ENCODE data around the gene UNKL. TPM values are rescaled to one million over a fixed set of nuclear protein-coding genes. Genes with fewer than 3 reads are reported as not detected.
"Not testable (repeated sequence)": the region's sequence is repeated elsewhere in the genome, so short reads cannot be mapped to it uniquely, and the experiment has no call there.

UNKL gene
- total RNA-seq, 2 experiments from 2014 or later, result 26.0 to 33.4 TPM

GRCh38 chr16:1333149-1333812 is 81.2 kb downstream of the UNKL start, which contains the start of gene BAIAP3:
Gene BAIAP3, plus strand, starts transcription at chr16:1333645. Its CDS starts 4,905 bp downstream, at chr16:1338550.
- Mint-ChIP-seq H3K9me3 (no peaks in the 10 kb centered on the region), H3K4me3 (peak within 1 kb of the TSS; percentile 37), H3K27me3 (peaks cover 17% of the 10 kb centered on the region), H3K27ac (no peak within 1 kb of the TSS), H3K4me1 (ENCODE audit: low read depth) (peaks cover 19% of the 10 kb centered on the region), H3K36me3 (no peaks in the 10 kb centered on the region)
- ChIA-PET POLR2A (no interaction called here), CTCF (interaction anchor here (2.3 kb wide), 1 partner anchor 30 kb away, joined by 8 read pairs; no protein-coding TSS in a partner anchor)
- intact Hi-C loops (cut with micrococcal nuclease), result no loop called here
- peak; percentile 63 for DNase-seq

- no peak overlapping the region for H3K27ac Mint-ChIP-seq
- peaks cover 19% of the 10 kb centered on the region for H3K4me1 Mint-ChIP-seq (ENCODE audit: low read depth)
- H3K9me3 Mint-ChIP-seq, result no peaks in the 10 kb centered on the region
- H3K27me3 Mint-ChIP-seq, result peaks cover 17% of the 10 kb centered on the region
- CTCF ChIA-PET, result interaction anchor here (0.6 to 2.3 kb wide), 4 partner anchors 27 to 86 kb away, joined by 3 to 8 read pairs (median 4); no protein-coding TSS in a partner anchor
- peak overlapping the region; percentile 37 for H3K4me3 Mint-ChIP-seq
- POLR2A ChIA-PET, result interaction anchor here (1.2 kb wide), 1 partner anchor 23 kb away, joined by 3 read pairs; the partner anchor contains the start of gene UBE2I
- no peaks in the 10 kb centered on the region for H3K36me3 Mint-ChIP-seq
- intact Hi-C loops (cut with micrococcal nuclease), result no loop called here
- DNase-seq, result no peak
Measured at GRCh38 chr16:1332618-1333148, 81.8 kb downstream of the UNKL start.

- ChIA-PET CTCF (interaction anchor here (0.6 to 2.3 kb wide), 5 partner anchors 23 to 85 kb away, joined by 3 to 8 read pairs (median 4); partner anchors contain the start of gene UBE2I), POLR2A (interaction anchor here (1.2 kb wide), 1 partner anchor 22 kb away, joined by 3 read pairs; the partner anchor contains the start of gene UBE2I)
- intact Hi-C loops (cut with micrococcal nuclease), result no loop called here
- no peak overlapping the region for H3K27ac Mint-ChIP-seq
- H3K4me3 Mint-ChIP-seq, result no peak overlapping the region
- peaks cover 19% of the 10 kb centered on the region for H3K4me1 Mint-ChIP-seq (ENCODE audit: low read depth)
- H3K36me3 Mint-ChIP-seq, result no peaks in the 10 kb centered on the region
- peaks cover 17% of the 10 kb centered on the region for H3K27me3 Mint-ChIP-seq
- DNase-seq, result peak; percentile 58
- no peaks in the 10 kb centered on the region for H3K9me3 Mint-ChIP-seq
Measured at GRCh38 chr16:1331712-1332617, 82.5 kb downstream of the UNKL start.

GRCh38 chr16:1330931-1331711 is 83.4 kb downstream of the UNKL start:
- Mint-ChIP-seq H3K27ac (no peak overlapping the region), H3K36me3 (no peaks in the 10 kb centered on the region), H3K4me3 (no peak overlapping the region), H3K27me3 (peaks cover 17% of the 10 kb centered on the region), H3K4me1 (ENCODE audit: low read depth) (peaks cover 17% of the 10 kb centered on the region), H3K9me3 (no peaks in the 10 kb centered on the region)
- ChIA-PET CTCF (interaction anchor here (0.7 to 2.3 kb wide), 5 partner anchors 17 to 375 kb away, joined by 3 to 8 read pairs (median 4); partner anchors contain the start of genes MAPK8IP3 and UBE2I), POLR2A (interaction anchor here (1.2 kb wide), 1 partner anchor 22 kb away, joined by 3 read pairs; the partner anchor contains the start of gene UBE2I)
- no peak for DNase-seq
- intact Hi-C loops (cut with micrococcal nuclease), result no loop called here

- Mint-ChIP-seq H3K27ac (no peak overlapping the region), H3K4me3 (no peak overlapping the region), H3K9me3 (no peaks in the 10 kb centered on the region), H3K4me1 (ENCODE audit: low read depth) (peaks cover 17% of the 10 kb centered on the region), H3K36me3 (peaks cover under 1% of the 10 kb centered on the region), H3K27me3 (peaks cover 16% of the 10 kb centered on the region)
- ChIA-PET CTCF (interaction anchor here (0.7 to 1.1 kb wide), 3 partner anchors 18 to 376 kb away, joined by 3 to 5 read pairs (median 4); partner anchors contain the start of gene MAPK8IP3), POLR2A (no interaction called here)
- intact Hi-C loops (cut with micrococcal nuclease), result no loop called here
- DNase-seq, result peak; percentile 43
Measured at GRCh38 chr16:1330260-1330914, 84.1 kb downstream of the UNKL start.

- POLR2A ChIA-PET; H3K27me3 Mint-ChIP-seq; DNase-seq; H3K36me3 Mint-ChIP-seq; H3K4me3 Mint-ChIP-seq; H3K9me3 Mint-ChIP-seq; H3K27ac Mint-ChIP-seq; intact Hi-C loops (cut with micrococcal nuclease): not testable (repeated sequence)
- H3K4me1 Mint-ChIP-seq (ENCODE audit: low read depth), result peaks cover 15% of the 10 kb centered on the region
- CTCF ChIA-PET, result interaction anchor here (1.0 kb wide), 1 partner anchor 282 kb away, joined by 3 read pairs; no protein-coding TSS in a partner anchor
Measured at GRCh38 chr16:1328961-1329360, 85.5 kb downstream of the UNKL start.

- H3K4me3 Mint-ChIP-seq; H3K27ac Mint-ChIP-seq; intact Hi-C loops (cut with micrococcal nuclease); H3K9me3 Mint-ChIP-seq; POLR2A ChIA-PET; DNase-seq; H3K27me3 Mint-ChIP-seq: not testable (repeated sequence)
- Mint-ChIP-seq H3K36me3 (peaks cover 13% of the 10 kb centered on the region), H3K4me1 (ENCODE audit: low read depth) (peaks cover 15% of the 10 kb centered on the region)
- CTCF ChIA-PET, result interaction anchor here (1.0 kb wide), 1 partner anchor 283 kb away, joined by 3 read pairs; no protein-coding TSS in a partner anchor
Measured at GRCh38 chr16:1328136-1328535, 86.4 kb downstream of the UNKL start.

GRCh38 chr16:1327619-1327947 is 86.9 kb downstream of the UNKL start:
- no peak for DNase-seq
- ChIA-PET POLR2A (no interaction called here), CTCF (no interaction called here)
- intact Hi-C loops (cut with micrococcal nuclease), result no loop called here
- no peak overlapping the region for H3K27ac Mint-ChIP-seq
- no peak overlapping the region for H3K4me3 Mint-ChIP-seq
- H3K27me3 Mint-ChIP-seq, result peaks cover 6% of the 10 kb centered on the region
- peaks cover 12% of the 10 kb centered on the region for H3K4me1 Mint-ChIP-seq (ENCODE audit: low read depth)
- H3K9me3 Mint-ChIP-seq, result no peaks in the 10 kb centered on the region
- peaks cover 13% of the 10 kb centered on the region for H3K36me3 Mint-ChIP-seq

GRCh38 chr16:1326946-1327618 is 87.4 kb downstream of the UNKL start:
- Mint-ChIP-seq H3K4me3 (no peak overlapping the region), H3K36me3 (peaks cover 13% of the 10 kb centered on the region), H3K27me3 (peaks cover 2% of the 10 kb centered on the region), H3K27ac (no peak overlapping the region), H3K9me3 (no peaks in the 10 kb centered on the region), H3K4me1 (ENCODE audit: low read depth) (peaks cover 7% of the 10 kb centered on the region)
- ChIA-PET CTCF (interaction anchor here (1.5 kb wide), 1 partner anchor 8 kb away, joined by 5 read pairs; no protein-coding TSS in a partner anchor), POLR2A (interaction anchor here (1.1 kb wide), 1 partner anchor 800 kb away, joined by 3 read pairs; the partner anchor contains the start of gene CAPN15)
- DNase-seq, result no peak
- intact Hi-C loops (cut with micrococcal nuclease), result no loop called here

- intact Hi-C loops (cut with micrococcal nuclease), result no loop called here
- Mint-ChIP-seq H3K27ac (no peak overlapping the region), H3K9me3 (no peaks in the 10 kb centered on the region), H3K4me1 (ENCODE audit: low read depth) (peaks cover 2% of the 10 kb centered on the region), H3K36me3 (peaks cover 13% of the 10 kb centered on the region), H3K27me3 (no peaks in the 10 kb centered on the region), H3K4me3 (no peak overlapping the region)
- ChIA-PET CTCF (interaction anchor here (1.5 kb wide), 1 partner anchor 9 kb away, joined by 5 read pairs; no protein-coding TSS in a partner anchor), POLR2A (interaction anchor here (1.1 kb wide), 1 partner anchor 799 kb away, joined by 3 read pairs; the partner anchor contains the start of gene CAPN15)
- no peak for DNase-seq
Measured at GRCh38 chr16:1326391-1326790, 88.1 kb downstream of the UNKL start.
